Measurements from ENCODE around the gene TLE2. TPM values are rescaled to one million over a fixed set of nuclear protein-coding genes. Genes with fewer than 3 reads are reported as not detected.

The TLE2 gene
- 10 to 100 TPM; 18.2 to 35.6 (median 27.3) TPM for total RNA-seq

GRCh38 chr19:3029065-3029923 is at the start of gene TLE2:
Gene TLE2 (minus strand): TSS chr19:3029280. CDS start chr19:3028904, 376 bp downstream.
- Histone ChIP-seq H3K4me3 (peak within 1 kb of the TSS; percentile 66), H3K36me3 (no peaks in the 10 kb centered on the region), H3K9me3 (no peaks in the 10 kb centered on the region), H3K4me1 (peaks cover 24% of the 10 kb centered on the region), H3K27me3 (no peaks in the 10 kb centered on the region), H3K27ac (peak within 1 kb of the TSS; percentile 56)
- WGBS, result 24% methylated on average over 9 of the region's 85 CpGs
- no peak for DNase-seq (ENCODE audit: low spot score in 2 of 2)
- no peak for TF ChIP-seq POLR2AphosphoS5 (IDR thresholded peaks at IDR 0.05)
- TF ChIP-seq, protein P1, sequence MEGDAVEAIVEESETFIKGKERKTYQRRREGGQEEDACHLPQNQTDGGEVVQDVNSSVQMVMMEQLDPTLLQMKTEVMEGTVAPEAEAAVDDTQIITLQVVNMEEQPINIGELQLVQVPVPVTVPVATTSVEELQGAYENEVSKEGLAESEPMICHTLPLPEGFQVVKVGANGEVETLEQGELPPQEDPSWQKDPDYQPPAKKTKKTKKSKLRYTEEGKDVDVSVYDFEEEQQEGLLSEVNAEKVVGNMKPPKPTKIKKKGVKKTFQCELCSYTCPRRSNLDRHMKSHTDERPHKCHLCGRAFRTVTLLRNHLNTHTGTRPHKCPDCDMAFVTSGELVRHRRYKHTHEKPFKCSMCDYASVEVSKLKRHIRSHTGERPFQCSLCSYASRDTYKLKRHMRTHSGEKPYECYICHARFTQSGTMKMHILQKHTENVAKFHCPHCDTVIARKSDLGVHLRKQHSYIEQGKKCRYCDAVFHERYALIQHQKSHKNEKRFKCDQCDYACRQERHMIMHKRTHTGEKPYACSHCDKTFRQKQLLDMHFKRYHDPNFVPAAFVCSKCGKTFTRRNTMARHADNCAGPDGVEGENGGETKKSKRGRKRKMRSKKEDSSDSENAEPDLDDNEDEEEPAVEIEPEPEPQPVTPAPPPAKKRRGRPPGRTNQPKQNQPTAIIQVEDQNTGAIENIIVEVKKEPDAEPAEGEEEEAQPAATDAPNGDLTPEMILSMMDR (IDR thresholded peaks at IDR 0.05), result no peak
- no peak for TF ChIP-seq POLR2A (IDR thresholded peaks at IDR 0.05)
- no peak for TF ChIP-seq EP300 (IDR thresholded peaks at IDR 0.05)

GRCh38 chr19:3075605-3076431 is 46.7 kb upstream of the TLE2 start:
- Histone ChIP-seq H3K4me1 (peaks cover 17% of the 10 kb centered on the region), H3K9me3 (no peaks in the 10 kb centered on the region), H3K27me3 (no peaks in the 10 kb centered on the region), H3K27ac (no peak overlapping the region), H3K36me3 (no peaks in the 10 kb centered on the region), H3K4me3 (peak overlapping the region; percentile 6)
- DNase-seq (ENCODE audit: low spot score in 2 of 2), result no peak
- TF ChIP-seq, protein P1 (IDR thresholded peaks at IDR 0.05), result peak; percentile 90 to 96
- TF ChIP-seq EP300 (IDR thresholded peaks at IDR 0.05), result no peak
- WGBS, result 11% methylated on average over 33 of the region's 41 CpGs

GRCh38 chr19:3073931-3074595 is 45.0 kb upstream of the TLE2 start:
- DNase-seq (ENCODE audit: low spot score in 2 of 2), result no peak
- WGBS, result 77% methylated on average over 6 of the region's 8 CpGs
- H3K4me3 ChIP-seq, result no peak overlapping the region
- TF ChIP-seq POLR2AphosphoS5 (IDR thresholded peaks at IDR 0.05) (no peak), POLR2A (IDR thresholded peaks at IDR 0.05) (no peak), EP300 (IDR thresholded peaks at IDR 0.05) (no peak)
- TF ChIP-seq, protein P1 (IDR thresholded peaks at IDR 0.05), result no peak
- H3K27me3 ChIP-seq, result no peaks in the 10 kb centered on the region
- peaks cover 10% of the 10 kb centered on the region for H3K4me1 ChIP-seq
- no peaks in the 10 kb centered on the region for H3K36me3 ChIP-seq
- H3K9me3 ChIP-seq, result no peaks in the 10 kb centered on the region
- H3K27ac ChIP-seq, result no peak overlapping the region

GRCh38 chr19:3073159-3073563 is 44.1 kb upstream of the TLE2 start:
- Histone ChIP-seq H3K4me3 (no peak overlapping the region), H3K27ac (no peak overlapping the region), H3K36me3 (no peaks in the 10 kb centered on the region), H3K27me3 (no peaks in the 10 kb centered on the region), H3K9me3 (no peaks in the 10 kb centered on the region), H3K4me1 (peaks cover 10% of the 10 kb centered on the region)
- 38% methylated on average over 3 of the region's 3 CpGs for WGBS
- DNase-seq (ENCODE audit: low spot score in 2 of 2), result no peak
- TF ChIP-seq POLR2AphosphoS5 (IDR thresholded peaks at IDR 0.05), result no peak
- TF ChIP-seq EP300 (IDR thresholded peaks at IDR 0.05), result no peak

DNA sequence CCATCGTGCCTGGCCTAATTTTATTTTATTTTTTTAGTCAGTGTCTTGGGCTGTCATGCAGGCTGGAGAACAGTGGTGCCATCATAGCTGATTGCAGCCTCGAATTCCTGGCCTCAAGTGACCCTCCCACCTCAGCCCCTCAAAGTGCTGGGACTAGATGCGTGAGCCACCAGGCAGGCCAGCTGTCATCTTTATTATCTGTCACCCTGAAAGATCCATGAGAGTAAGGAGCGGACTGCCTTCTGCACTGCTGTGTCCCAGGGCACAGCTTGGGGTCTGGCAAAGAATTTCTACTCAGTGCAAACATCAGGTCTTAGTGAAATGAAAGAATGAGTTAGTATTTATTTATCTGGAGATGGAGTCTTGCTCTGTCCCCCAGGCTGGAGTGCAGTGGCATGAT is 42.7 kb upstream of the TLE2 start:
- Histone ChIP-seq H3K36me3 (no peaks in the 10 kb centered on the region), H3K9me3 (no peaks in the 10 kb centered on the region), H3K4me1 (peaks cover 10% of the 10 kb centered on the region), H3K4me3 (no peak overlapping the region), H3K27me3 (no peaks in the 10 kb centered on the region), H3K27ac (no peak overlapping the region)
- 71% methylated on average over 4 of the region's 4 CpGs for WGBS
- DNase-seq (ENCODE audit: low spot score in 2 of 2), result no peak
- TF ChIP-seq EP300 (IDR thresholded peaks at IDR 0.05), result no peak
- no peak for TF ChIP-seq POLR2A (IDR thresholded peaks at IDR 0.05)
- TF ChIP-seq POLR2AphosphoS5 (IDR thresholded peaks at IDR 0.05), result no peak
- TF ChIP-seq, protein P1 (IDR thresholded peaks at IDR 0.05), result no peak

All from suprapubic skin (tissue), 4 donors.